Hepatic stellate cell (primary cell): ENCODE data around the gene NUDT15.
"Not testable (repeated sequence)": the region's sequence is repeated elsewhere in the genome, so short reads cannot be mapped to it uniquely, and the experiment has no call there.

Experiments used
- DNase-seq: peaks from one replicate; pipeline ENCODE4 v3.0.0; 2011; ENCODE audit warnings: low spot score

NUDT15 gene

DNA sequence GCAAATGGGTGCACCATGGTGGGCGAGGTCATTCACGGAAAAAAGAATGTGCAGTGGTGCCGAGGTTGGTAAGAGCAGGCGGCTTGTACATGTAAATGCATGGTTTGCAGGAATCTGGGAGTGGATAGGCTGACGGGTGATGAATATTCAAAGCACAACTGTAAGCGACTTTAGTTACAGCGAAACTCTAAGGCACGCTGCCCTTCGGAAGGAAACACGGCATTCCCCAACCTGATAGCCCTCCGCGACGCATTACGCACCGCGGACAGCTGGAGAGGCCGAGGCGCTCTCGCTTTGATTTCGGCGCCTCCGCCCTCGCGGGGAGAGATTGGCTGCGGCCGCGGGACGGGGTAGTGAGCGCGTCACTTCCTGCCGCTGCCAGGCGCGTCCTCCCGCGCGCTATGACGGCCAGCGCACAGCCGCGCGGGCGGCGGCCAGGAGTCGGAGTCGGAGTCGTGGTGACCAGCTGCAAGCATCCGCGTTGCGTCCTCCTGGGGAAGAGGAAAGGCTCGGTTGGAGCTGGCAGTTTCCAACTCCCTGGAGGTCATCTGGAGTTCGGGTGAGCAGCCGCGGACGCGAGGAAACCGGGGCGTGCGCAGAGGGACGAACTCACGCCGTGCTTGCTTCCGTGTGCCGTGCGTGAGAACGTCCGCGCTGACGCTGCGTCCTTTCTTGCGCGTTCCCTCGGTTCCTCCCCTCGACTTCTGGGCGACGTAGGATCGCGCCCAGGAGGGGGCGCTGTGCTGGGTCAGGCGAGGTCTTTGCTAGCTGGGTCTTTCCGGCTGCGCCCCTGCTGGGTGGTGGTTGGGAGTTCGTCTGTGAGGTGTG lies at the start of gene NUDT15:
Gene NUDT15 (plus strand): TSS at position 381 of the 828 bp plus-strand sequence. CDS start 21 bp downstream, at position 402.
- DNase-seq = peak; percentile 93

DNA sequence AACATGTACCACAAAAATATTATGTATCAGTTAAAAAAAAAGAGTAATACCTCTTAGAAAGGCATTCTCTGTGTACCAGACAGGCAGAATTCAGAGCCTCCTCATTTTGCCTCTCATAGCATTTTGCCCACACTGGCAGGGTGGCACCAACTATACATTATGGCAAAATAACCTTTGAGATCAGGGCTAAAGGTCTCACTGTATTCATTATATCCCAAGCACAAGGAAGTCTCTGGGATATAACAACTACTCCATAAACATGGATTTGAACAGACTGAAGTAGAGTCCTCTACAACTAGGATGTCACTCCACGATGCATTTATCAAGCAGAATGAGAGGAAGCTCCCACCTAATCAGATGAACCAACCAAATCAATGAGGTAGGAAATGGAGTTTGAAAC lies 47.1 kb upstream of the NUDT15 start:
- no peak for DNase-seq

DNA sequence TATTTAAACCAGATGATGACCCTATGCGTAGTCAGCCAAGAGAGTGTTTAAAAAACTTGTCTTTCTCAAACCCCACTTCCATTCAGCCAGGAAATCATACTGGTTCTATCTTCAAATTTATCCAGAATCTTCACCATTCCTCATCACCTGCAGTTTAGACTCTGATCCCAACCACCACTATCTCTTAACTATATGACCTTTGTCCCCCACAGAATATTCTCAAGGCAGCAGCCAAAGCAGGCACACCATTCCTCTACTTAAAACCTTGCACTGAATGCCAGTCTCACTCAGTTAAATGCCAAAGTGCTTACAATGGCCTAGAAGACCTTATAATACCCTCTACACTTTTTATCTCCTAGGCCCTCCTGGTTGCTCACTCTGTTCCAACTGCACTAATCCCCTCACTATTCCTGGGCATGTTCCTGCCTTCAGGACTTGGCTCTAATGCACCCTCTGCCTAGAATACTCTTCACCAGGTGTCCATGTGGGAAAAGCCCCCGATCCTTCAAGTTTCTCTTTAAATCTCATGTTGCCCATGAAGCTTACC lies 46.5 kb upstream of the NUDT15 start:
- no peak for DNase-seq

DNA sequence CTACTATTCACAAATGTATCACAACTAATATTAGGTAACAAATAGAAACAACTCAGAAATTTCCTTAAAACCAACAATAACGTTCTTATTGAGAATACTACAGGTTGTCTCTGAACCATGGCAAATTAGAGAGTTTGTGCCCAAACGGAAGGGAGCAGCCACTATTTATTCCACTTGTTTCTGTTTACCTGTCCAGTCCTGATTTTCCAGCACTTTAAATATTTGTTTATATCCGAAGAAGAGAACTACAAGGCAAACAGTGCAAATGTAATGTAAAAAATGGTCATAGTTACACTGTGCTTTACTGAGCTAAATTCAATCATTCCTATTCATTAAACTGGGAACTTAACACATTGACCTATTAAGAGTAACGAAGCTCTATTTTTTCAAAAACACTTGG lies 45.7 kb upstream of the NUDT15 start:
- no peak for DNase-seq

DNA sequence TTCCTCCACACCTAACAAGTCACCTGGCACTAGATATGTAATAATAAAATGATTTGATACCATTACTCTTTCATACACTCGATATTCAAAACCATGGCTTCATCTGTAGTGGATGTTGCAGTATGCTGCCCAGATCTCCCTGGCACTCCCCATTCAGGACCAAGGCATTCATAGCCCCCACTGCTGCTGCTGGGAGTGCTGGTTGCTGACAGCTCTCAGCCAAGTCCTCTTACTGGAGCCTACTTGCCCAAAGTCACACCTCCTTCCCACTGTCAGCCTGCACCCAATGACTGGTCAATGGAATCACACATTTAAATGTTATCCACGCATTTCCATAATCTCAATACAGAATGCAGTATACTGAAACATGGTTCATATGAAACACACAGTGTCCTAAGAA lies 40.1 kb upstream of the NUDT15 start:
- DNase-seq = no peak

DNA sequence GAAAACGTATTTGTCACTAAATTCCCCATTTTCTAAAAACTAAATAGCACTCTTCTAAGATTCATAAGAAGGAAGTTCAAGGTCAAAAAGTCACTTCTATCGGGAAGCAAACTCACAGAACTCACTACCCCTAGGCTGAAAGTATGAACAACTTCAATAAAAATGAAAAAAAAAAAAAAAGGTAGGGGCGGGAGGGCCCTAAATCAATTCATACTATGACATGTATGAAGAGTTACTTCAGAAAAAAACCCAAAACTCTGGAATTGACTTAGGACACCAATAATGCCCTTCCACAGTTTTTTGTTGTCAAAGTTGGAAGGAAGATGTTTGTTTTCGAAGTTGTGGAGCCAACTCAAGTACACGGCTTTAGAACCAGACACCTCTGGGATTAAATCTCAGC lies 37.6 kb upstream of the NUDT15 start:
- no peak for DNase-seq

DNA sequence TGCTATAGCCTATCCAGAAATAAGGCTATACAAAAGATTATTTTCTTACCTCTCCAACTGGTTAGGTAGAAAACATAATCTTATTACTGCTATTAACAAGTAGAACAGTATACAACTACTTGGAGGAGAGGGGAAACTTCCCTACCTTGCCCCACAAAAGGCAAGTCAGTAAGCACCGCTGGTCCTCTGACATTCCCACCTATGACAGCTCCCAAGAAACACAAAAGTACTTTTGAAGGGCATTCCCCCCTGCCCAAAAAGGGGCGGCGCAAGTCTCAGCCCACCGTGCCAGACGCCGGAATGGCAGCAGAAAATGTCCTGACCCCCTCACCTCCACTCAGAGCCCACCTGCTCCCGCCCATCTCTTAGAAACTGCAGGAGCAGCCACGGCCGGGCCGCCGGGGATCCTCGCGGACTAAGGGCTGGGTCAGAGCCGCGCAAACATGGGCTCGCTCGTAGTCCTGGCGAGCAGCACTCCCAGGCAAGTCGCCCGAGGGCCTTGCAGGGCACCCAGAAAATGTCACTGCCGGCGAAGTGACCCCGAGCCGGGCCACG lies 36.9 kb upstream of the NUDT15 start:
- peak; percentile 36 for DNase-seq

DNA sequence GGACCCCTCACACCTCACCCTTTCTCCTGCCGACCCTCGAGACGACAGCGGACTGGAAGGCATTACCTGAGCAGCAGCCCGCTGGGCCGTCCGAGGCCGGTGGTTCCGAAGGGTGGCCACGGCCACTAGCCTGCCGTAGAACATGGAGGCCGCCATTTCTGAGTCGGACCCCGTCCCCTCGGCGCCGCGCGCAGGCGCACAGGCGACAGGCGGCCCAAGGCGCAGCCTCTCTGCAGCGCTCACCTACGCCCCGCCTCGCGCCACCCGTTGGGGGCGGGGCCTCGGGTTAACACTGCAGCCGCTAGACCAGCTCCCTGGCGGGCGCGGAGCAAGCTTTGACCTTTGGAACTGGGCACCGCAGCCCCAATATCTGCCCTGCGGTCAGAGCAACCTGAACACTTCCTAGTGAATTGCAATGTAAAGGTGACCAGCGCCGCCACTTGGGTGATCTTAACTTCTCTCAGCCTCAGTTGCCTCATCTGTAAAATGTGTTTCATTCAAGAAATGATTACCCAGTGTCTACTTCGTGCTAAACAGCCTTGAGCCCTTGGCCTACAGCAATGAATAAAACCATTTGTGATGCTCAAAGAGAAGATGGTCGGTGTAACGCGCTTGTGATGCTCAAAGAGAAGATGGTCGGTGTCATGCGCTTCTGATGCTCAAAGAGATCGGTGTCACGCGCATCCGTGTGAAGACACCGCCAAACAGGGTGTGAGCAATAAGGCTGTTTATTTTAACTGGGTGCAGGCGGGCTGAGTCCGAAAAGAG lies 36.2 kb upstream of the NUDT15 start, which contains the start of gene SUCLA2:
Gene SUCLA2 (minus strand): TSS at position 160 of the 768 bp plus-strand sequence. CDS start 4 bp downstream, at position 156.
- DNase-seq = peak; percentile 97

DNA sequence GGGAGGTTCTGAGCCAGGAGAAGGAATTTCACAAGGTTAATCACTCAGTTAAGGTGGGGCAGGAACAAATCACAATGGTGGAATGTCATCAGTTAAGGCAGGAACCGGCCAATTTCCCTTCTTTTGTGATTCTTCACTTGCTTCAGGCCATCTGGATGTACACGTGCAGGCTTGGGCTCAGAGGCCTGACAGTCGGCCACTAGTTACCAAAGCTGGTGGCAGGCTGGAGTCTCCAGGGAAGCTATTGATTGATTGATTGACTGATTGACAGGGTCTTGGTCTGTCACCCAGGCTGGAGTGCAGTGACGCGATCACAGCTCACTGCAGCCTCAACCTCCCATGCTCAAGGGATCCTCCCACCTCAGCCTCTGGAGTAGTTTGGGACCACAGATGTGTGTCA lies 35.5 kb upstream of the NUDT15 start:
- DNase-seq = not testable (repeated sequence)

DNA sequence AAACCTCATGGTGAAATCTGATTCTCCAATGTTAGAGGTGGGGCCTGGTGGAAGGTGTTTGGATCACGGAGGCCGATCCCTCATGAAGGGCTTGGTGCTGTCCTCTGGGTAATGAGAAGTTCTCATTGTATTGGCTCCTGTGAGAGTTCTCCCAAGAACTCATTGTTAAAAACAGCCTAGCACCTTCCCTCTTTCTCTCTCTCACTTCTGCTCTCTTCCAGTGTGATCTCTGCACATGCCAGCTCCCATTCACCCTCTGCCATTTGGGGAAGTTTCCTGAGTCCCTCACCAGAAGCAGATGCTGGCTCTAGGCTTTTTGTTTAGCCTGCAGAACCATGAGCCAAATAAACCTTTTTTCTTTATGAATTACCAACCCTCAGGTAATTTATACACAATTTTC lies 33.3 kb upstream of the NUDT15 start:
- DNase-seq = no peak

DNA sequence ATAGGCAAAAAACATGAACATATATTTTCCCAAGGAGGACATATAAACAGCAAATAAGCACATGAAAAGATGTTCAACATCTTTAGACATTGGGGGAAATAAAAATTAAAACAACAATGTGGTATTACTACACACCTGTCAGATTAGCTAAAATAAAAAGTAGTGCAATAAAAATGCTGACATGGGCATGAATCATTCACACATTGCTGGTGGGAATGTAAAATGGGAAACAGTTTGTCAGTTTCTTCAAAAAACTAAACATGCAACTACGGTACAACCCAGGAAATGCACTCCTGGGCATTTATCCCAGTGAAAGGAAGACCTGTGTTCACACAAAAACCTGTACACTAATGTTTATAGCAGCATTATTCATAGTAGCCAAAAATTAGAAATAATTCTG lies 31.1 kb upstream of the NUDT15 start:
- DNase-seq = no peak

DNA sequence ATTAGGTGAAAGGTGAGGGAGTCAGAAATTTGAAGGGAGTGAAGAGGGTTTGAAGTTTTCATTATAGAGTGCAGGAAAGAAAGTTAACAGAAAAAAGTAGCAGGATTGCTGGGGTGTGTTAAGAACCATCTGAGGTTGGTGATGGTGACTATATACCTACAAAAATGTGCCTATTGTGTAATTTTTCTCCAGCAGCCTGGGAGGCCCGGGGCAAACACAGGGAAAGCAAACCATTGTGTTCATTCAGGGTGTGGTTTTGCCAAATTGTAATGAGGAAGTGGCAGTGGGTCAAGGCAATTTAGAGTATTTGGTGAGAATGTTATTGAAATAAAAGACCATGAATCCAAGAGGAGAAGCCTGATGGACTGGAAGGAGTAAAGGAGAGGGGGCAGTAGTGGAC lies 28.2 kb upstream of the NUDT15 start:
- DNase-seq = peak; percentile 20

DNA sequence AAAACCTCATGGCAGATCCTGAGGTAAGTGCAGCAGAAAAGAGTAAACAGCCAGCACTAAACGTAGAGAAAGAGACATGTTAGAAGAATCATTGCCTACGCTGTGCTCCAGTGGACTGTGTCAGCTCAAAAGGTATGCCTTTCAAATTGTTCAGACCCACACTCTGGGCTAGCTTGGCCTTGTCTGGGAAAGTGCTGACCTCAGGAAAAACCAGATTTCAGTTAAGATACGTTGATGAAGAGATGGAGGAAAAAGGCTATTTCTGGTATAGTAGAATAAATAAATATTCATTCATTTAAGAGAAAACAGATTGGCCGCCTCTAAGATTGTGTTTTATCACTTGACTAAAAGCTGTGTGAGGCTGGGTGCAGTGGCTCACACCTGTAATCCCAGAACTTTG lies 26.8 kb upstream of the NUDT15 start:
- no peak for DNase-seq

DNA sequence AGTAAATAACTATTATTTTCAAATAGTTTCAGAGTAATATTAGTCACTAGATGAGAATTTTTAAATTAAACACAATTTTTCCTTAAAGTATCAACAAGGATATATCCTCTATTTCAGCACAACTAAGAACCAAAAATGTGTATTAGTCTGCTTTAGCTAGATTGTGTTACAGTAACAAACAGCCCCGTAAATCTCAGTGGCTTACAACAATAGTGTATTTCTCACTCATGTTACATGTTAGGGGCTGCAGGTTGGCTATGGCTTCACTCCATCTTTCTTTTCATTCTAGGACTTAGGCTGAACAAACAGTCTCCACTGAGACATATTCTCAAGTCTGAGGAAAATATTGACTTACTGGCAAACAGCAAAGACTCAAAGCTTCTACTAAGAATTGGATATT lies 24.9 kb upstream of the NUDT15 start:
- no peak for DNase-seq

DNA sequence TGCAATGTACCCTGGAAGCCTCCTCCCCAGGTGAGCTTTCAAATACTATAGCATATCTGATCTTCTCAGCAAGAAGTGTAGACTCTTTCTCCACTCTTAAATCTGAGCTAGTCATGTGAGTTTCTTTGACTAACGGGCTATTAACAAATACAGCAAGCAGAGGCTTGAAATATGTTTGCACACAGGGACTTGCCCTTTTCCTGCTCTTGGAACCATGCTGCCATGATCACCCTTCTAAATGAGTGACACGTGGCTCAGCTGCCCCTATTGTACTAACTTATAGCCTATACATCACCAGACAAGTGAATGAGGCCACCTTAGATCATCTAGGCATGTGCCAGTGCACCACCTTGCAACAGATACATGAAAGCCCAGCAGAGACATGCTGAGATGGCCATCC lies 23.2 kb upstream of the NUDT15 start:
- DNase-seq = no peak

DNA sequence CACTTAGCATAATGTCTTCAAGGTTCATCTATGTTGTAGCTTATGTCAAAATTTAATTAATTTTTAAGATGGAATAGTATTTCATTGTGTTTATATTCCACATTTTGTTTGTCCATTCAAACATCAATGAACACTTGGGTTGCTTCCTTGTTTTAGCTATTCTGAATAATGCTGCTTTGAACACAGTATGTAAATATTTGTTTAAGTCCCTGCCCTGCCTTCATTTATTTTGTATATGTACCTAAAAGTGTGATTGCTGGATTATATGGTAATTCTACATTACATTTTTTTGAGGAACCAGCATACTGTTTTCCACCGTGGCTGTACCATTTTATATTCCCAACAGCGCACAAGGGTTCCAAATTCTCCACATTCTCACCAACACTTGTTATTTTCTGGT lies 18.9 kb upstream of the NUDT15 start:
- DNase-seq = no peak

DNA sequence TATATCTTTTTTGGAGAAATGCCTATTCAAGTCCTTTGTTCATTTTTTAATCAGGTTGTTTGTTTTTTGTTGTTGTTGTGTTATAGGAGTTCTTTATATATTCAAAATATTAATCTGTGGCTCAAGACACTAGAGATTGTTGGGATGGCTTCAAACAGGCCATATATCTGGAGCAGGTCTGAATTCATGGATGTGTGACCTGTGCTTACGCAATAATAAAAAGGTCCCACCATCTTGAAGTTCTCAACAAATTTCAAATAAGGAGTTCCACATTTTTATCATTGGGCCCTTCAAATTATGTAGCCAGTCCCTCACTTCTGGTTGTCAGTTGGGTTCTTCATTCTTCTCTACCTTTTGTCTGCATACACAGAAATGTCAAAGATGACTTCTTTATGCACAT lies 17.7 kb upstream of the NUDT15 start:
- no peak for DNase-seq

DNA sequence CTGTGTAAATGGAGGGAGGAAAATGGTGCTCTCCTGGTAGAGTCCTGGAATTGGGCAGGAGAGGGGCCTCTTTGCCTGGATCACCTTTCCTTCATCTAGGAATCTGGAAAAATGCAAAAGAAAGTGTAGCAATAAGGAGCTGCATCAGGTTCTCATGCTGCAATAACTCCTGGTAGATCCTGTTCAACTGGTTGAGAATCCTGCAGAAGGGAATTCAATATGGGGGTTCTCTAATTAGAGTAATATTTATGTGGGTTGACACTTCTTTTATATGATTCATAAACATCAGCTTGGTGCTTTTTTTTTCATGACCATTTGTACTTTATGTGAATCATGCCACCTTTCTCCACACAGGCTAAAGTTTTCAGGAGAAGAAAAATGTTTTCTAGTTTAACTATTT lies 9.5 kb upstream of the NUDT15 start:
- no peak for DNase-seq

DNA sequence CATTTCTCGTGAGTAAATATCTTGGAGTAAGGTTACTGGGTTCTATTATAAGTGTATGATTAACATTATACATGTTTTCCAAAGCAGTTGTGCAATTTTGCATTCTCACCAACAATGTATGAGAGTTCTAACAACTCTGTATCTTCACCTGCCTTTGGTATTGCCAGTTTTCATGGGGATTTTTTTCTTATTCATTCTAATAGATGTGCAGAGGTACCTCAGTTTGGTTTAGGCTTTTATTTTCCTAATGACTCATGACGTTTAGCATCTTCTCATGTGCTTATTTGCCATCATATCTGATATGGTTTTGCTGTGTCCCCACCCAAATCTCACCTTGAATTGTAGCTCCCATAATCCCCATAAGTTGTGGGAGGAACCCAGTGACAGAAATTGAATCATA lies 7.7 kb upstream of the NUDT15 start:
- DNase-seq = no peak

DNA sequence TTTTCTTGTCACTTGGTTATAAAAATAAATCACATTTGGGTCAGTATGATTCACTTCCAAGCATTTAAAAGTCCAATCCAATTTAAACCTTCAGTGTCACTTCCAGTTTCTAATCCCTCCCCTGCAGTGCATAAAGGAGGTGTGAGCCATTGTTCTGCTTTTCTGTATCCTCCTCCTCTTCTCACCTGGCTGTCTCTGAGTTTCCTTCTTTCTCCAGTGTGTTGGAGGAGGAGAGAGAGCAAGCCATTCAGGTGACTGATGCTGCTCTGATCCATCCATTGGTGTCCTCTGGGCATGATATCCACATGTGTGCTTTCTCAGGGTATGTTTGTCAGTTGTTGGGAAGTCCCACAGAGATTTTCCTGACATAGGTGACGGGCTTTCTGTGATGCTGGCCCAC lies 1.2 kb downstream of the NUDT15 start:
- DNase-seq = peak; percentile 7

DNA sequence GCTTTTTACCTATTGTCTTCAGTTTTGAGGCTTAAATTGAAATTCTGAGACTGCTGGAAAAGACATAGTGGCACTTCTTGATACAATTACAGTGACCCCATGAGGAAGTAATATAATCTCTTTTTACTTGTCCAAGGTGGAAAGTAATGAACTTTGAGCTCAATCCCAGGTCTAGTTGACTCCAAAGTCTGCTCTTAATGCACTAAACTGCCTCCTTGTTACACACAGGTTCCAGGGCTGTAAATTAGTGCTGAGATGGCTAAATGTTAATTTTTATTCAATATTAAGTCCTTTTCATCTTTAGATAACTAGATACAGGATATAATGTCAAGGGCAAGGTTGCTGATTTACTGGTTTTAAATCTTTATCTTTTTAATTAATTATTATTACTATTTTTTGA lies 2.5 kb downstream of the NUDT15 start:
- no peak for DNase-seq

DNA sequence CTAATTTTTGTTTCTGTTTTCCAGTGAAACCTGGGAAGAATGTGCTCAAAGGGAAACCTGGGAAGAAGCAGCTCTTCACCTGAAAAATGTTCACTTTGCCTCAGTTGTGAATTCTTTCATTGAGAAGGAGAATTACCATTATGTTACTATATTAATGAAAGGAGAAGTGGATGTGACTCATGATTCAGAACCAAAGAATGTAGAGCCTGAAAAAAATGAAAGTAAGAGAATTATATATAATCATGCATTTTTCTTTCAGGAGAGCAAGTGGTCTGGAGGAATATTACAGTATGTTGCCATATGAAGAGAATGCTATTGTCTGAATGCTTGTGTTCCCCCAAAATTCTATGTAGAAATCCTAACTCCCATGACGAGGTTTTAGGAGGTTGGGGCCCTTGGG lies 3.4 kb downstream of the NUDT15 start:
- peak; percentile 16 for DNase-seq

DNA sequence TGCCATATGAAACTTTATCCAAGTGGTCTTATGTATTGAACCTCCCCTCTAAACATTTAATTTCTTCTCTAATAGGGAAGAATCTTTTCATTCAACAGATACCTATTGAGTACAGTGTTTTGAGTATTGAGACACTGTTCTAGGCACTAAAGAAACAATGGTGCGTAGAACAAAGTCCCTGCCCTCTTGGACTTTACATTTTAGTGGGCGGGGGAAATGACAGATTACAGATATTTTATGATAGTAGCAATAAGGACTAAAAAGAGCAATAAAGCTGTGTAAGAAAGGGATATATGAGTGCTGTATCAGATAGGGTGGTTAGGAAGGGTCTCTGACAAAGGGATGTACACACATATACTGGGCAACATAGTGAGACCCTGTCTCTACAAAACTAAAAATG lies 5.4 kb downstream of the NUDT15 start:
- DNase-seq = no peak
